A549 (cell line): Measurements from ENCODE around the gene SELL.

Source experiments
- BHLHE40 ChIP-seq: IDR thresholded peaks from 2 replicates; pipeline ENCODE4 v1.6.1; 2012; ENCODE audit warnings: low read depth, low read length, inconsistent platforms
- CHD2 ChIP-seq: fragments of 150-350 bp; IDR thresholded peaks from 2 replicates; pipeline ENCODE4 v1.6.1; 2014; ENCODE audit warnings: low read length; ENCODE audit not compliant: partially characterized antibody
- EP300 ChIP-seq, 2 experiments: fragments of >200 bp; sonication (Bioruptor Twin); formaldehyde crosslinking; IDR thresholded peaks; 2 replicates in 1 of 2; 3 replicates in 1 of 2; pipeline ENCODE4 v1.6.1; 2016 to 2017
- FOSL2 ChIP-seq, 2 experiments: fragments of 450-650 bp in 1 of 2; fragments of >200 bp in 1 of 2; sonication (Bioruptor Twin) in 1 of 2; formaldehyde crosslinking; IDR thresholded peaks; 2 replicates each; pipeline versions ENCODE4 v1.5.0 to v1.6.1; 2016 to 2020; ENCODE audit warnings: mild to moderate bottlenecking in 1 of 2, moderate library complexity in 1 of 2
- RCOR1 ChIP-seq: fragments of 150-350 bp; IDR thresholded peaks from 2 replicates; pipeline ENCODE4 v1.6.1; 2014; ENCODE audit warnings: antibody characterized with exemption, low read length, low read depth
- RNF2 ChIP-seq: fragments of 200-600 bp; sonication (generic); IDR thresholded peaks from 2 replicates; pipeline ENCODE4 v1.6.1; 2016; ENCODE audit warnings: low read depth, mild to moderate bottlenecking, antibody characterized with exemption, moderate library complexity, borderline replicate concordance
- SMC3 ChIP-seq: fragments of >200 bp; sonication (Bioruptor Twin); formaldehyde crosslinking; IDR thresholded peaks from 3 replicates; pipeline ENCODE4 v1.6.1; 2018; ENCODE audit warnings: inconsistent platforms
- TF ChIP-seq, protein P1 (sequence below): fragments of >200 bp; sonication (Bioruptor Twin); formaldehyde crosslinking; IDR thresholded peaks from 3 replicates; pipeline ENCODE4 v1.5.1; 2016

DNA sequence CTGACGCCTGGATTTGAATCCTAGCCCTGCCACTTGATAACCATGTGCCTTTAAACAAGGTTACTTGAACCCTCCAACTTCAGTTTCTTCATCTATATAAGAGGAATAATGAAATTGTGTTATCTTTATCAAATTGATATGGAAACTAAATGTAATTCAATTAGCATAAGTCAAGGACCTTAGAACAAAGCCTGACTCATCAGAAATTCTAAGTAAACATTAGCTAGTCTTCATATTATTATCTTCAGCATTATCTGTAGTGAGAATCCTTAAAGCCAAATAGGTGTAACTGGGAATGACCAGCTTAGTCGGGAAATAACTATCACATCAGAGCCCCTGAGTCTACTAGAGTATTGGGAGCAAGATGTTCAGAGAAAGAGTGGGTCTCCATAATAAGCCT is 6.6 kb downstream of the SELL start:
- TF ChIP-seq, protein P1, sequence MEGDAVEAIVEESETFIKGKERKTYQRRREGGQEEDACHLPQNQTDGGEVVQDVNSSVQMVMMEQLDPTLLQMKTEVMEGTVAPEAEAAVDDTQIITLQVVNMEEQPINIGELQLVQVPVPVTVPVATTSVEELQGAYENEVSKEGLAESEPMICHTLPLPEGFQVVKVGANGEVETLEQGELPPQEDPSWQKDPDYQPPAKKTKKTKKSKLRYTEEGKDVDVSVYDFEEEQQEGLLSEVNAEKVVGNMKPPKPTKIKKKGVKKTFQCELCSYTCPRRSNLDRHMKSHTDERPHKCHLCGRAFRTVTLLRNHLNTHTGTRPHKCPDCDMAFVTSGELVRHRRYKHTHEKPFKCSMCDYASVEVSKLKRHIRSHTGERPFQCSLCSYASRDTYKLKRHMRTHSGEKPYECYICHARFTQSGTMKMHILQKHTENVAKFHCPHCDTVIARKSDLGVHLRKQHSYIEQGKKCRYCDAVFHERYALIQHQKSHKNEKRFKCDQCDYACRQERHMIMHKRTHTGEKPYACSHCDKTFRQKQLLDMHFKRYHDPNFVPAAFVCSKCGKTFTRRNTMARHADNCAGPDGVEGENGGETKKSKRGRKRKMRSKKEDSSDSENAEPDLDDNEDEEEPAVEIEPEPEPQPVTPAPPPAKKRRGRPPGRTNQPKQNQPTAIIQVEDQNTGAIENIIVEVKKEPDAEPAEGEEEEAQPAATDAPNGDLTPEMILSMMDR, result no peak
- no peak for TF ChIP-seq RNF2
- TF ChIP-seq RCOR1, result no peak
- TF ChIP-seq FOSL2 (IDR thresholded peaks at IDR 0.05), result no peak
- TF ChIP-seq FOSL2 (CRISPR knock-in tag; IDR thresholded peaks at IDR 0.05), result no peak
- TF ChIP-seq EP300 (IDR thresholded peaks at IDR 0.05), result no peak
- TF ChIP-seq CHD2, result no peak
- no peak for TF ChIP-seq SMC3
- no peak for TF ChIP-seq BHLHE40
